Neural cell (in vitro differentiated cells): Measurements from ENCODE around the gene CD101. TPM values are rescaled to one million over a fixed set of nuclear protein-coding genes. Genes with fewer than 3 reads are reported as not detected.

ENCODE experiments used
- H2AFZ ChIP-seq: fragments of 200-600, 300-800 bp; sonication (generic), shearing (Covaris generic); 2 replicates; pipeline ENCODE4 v1.6.0; 2014; ENCODE audit warnings: low read depth, mild to moderate bottlenecking, antibody characterized with exemption, low read length, moderate library complexity
- H3F3A ChIP-seq: fragments of 200-600 bp; shearing (Covaris generic); 2 replicates; pipeline ENCODE4 v1.6.1; 2016; ENCODE audit warnings: mild to moderate bottlenecking, moderate library complexity, mixed read lengths, antibody characterized with exemption, low read length; ENCODE audit not compliant: insufficient read depth, poor library complexity, severe bottlenecking
- H3K27ac ChIP-seq: fragments of 200-600, 300-800 bp; sonication (generic), shearing (Covaris generic); 2 replicates; pipeline ENCODE4 v1.5.1; 2014; ENCODE audit warnings: mild to moderate bottlenecking, low read length, moderate library complexity
- H3K27me3 ChIP-seq: fragments of 300-800, 200-600 bp; sonication (generic), shearing (Covaris generic); 2 replicates; pipeline ENCODE4 v1.6.0; 2014; ENCODE audit warnings: mild to moderate bottlenecking, low read depth, low read length, moderate library complexity; ENCODE audit not compliant: insufficient read depth
- H3K36me3 ChIP-seq: fragments of 300-800, 200-600 bp; sonication (generic), shearing (Covaris generic); 2 replicates; pipeline ENCODE4 v1.5.1; 2014; ENCODE audit warnings: mild to moderate bottlenecking, antibody characterized with exemption, low read length, moderate library complexity; ENCODE audit not compliant: insufficient read depth
- H3K4me2 ChIP-seq: fragments of 300-800, 200-600 bp; sonication (generic), shearing (Covaris generic); 2 replicates; pipeline ENCODE4 v1.6.0; 2014; ENCODE audit warnings: mild to moderate bottlenecking, low read length
- H3K4me3 ChIP-seq: fragments of 300-800, 200-600 bp; sonication (generic), shearing (Covaris generic); 2 replicates; pipeline ENCODE4 v1.5.1; 2014; ENCODE audit warnings: mild to moderate bottlenecking, low read length, moderate library complexity
- H3K79me2 ChIP-seq: fragments of 200-600 bp; shearing (Covaris generic); replicated peaks from 2 replicates; pipeline ENCODE4 v1.6.0; 2014; ENCODE audit warnings: mild to moderate bottlenecking, low read length, moderate library complexity; ENCODE audit not compliant: insufficient read depth
- H3K9ac ChIP-seq: fragments of 300-800, 200-600 bp; sonication (generic), shearing (Covaris generic); 2 replicates; pipeline ENCODE4 v1.6.1; 2016; ENCODE audit warnings: mild to moderate bottlenecking, low read length, mixed read lengths
- H3K9me2 ChIP-seq: fragments of 200-600 bp; shearing (Covaris generic); 2 replicates; pipeline ENCODE4 v1.6.1; 2016; ENCODE audit warnings: mild to moderate bottlenecking, low read length, mixed read lengths; ENCODE audit not compliant: insufficient read depth
- H3K9me3 ChIP-seq: fragments of 200-600, 300-800 bp; sonication (generic), shearing (Covaris generic); 2 replicates; pipeline ENCODE4 v1.6.1; 2016; ENCODE audit warnings: mild to moderate bottlenecking, mixed run types, low read length, moderate library complexity, mixed read lengths
- H4K20me1 ChIP-seq: fragments of 200-600 bp; shearing (Covaris generic); 2 replicates; pipeline ENCODE4 v1.6.1; 2016; ENCODE audit warnings: mild to moderate bottlenecking, mixed run types; ENCODE audit not compliant: insufficient read depth
- EP300 ChIP-seq: fragments of 450-650 bp; conservative IDR thresholded peaks from 2 replicates; pipeline ENCODE4 v1.6.1; 2014; ENCODE audit warnings: antibody characterized with exemption, mild to moderate bottlenecking, moderate library complexity; ENCODE audit not compliant: poor library complexity, severe bottlenecking
- EZH2 ChIP-seq: fragments of 200-600, 300-800 bp; shearing (Covaris generic), sonication (generic); IDR thresholded peaks from 2 replicates; pipeline ENCODE4 v1.6.1; 2014; ENCODE audit warnings: antibody characterized with exemption, low read length, borderline replicate concordance, mild to moderate bottlenecking; ENCODE audit not compliant: insufficient read depth, poor library complexity, severe bottlenecking
- MXI1 ChIP-seq: fragments of 450-650 bp; conservative IDR thresholded peaks from 2 replicates; pipeline ENCODE4 v1.6.1; 2014; ENCODE audit warnings: antibody characterized with exemption, mild to moderate bottlenecking; ENCODE audit not compliant: poor library complexity, severe bottlenecking
- POLR2AphosphoS5 ChIP-seq: IDR thresholded peaks from 2 replicates; pipeline ENCODE4 v1.6.1; 2012
- RAD21 ChIP-seq: fragments of 450-650 bp; conservative IDR thresholded peaks from 2 replicates; pipeline ENCODE4 v1.6.1; 2014; ENCODE audit warnings: antibody characterized with exemption, mild to moderate bottlenecking, moderate library complexity
- SMC3 ChIP-seq: fragments of 450-650 bp; conservative IDR thresholded peaks from 2 replicates; pipeline ENCODE4 v1.6.1; 2014; ENCODE audit warnings: antibody characterized with exemption, mild to moderate bottlenecking, moderate library complexity; ENCODE audit not compliant: poor library complexity
- TAF1 ChIP-seq: IDR thresholded peaks from 2 replicates; pipeline ENCODE4 v1.6.1; 2012; ENCODE audit warnings: low read depth
- polyA plus RNA-seq: library from polyadenylated mRNA; depleted of rRNA; stranded (reverse); fragments of >200 nt; gene quantifications from 2 replicates; pipeline ENCODE4 v1.2.3, GENCODE V29; 2014
- TF ChIP-seq, protein P1 (sequence below): IDR thresholded peaks from 2 replicates; pipeline ENCODE4 v1.6.1; 2012; ENCODE audit warnings: borderline replicate concordance
- TF ChIP-seq, protein P2 (sequence below): fragments of 450-650 bp; IDR thresholded peaks from 2 replicates; pipeline ENCODE4 v1.5.1; 2014; ENCODE audit warnings: antibody characterized with exemption, mild to moderate bottlenecking, moderate library complexity; ENCODE audit not compliant: poor library complexity, severe bottlenecking

CD101 gene
- polyA plus RNA-seq, 1 donor from 2014 or later, result 1.4 TPM

DNA sequence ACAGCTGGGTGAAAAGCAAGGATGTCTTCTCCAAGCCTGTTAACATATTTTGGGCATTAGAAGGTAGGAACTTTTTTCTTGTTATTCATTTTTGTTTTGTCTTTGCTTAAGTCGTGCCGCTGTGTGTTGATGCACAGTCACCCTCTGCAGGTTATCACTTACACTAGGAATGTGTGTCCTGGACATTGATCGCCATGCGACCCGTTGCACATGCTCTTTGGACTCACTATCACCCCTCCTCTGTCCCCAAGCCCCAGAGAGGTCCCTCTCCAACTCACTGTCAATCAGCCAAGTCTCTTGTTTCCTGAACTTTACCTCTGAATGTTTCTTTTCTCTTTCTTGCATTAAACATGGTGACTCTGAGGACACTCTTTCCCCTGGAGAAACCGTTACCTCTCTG is 40.0 kb upstream of the CD101 start:
- no peaks in the 10 kb centered on the region for H3K79me2 ChIP-seq
- no peaks in the 10 kb centered on the region for H3K36me3 ChIP-seq
- H2AFZ ChIP-seq, result no peak overlapping the region
- no peaks in the 10 kb centered on the region for H4K20me1 ChIP-seq
- H3K27me3 ChIP-seq, result no peaks in the 10 kb centered on the region
- H3F3A ChIP-seq, result no peaks in the 10 kb centered on the region
- H3K4me2 ChIP-seq, result no peak overlapping the region
- no peaks in the 10 kb centered on the region for H3K9me3 ChIP-seq
- no peak overlapping the region for H3K4me3 ChIP-seq
- no peaks in the 10 kb centered on the region for H3K9me2 ChIP-seq
- TF ChIP-seq EP300 (no peak), SMC3 (no peak)
- H3K9ac ChIP-seq, result no peak overlapping the region
- no peak overlapping the region for H3K27ac ChIP-seq

DNA sequence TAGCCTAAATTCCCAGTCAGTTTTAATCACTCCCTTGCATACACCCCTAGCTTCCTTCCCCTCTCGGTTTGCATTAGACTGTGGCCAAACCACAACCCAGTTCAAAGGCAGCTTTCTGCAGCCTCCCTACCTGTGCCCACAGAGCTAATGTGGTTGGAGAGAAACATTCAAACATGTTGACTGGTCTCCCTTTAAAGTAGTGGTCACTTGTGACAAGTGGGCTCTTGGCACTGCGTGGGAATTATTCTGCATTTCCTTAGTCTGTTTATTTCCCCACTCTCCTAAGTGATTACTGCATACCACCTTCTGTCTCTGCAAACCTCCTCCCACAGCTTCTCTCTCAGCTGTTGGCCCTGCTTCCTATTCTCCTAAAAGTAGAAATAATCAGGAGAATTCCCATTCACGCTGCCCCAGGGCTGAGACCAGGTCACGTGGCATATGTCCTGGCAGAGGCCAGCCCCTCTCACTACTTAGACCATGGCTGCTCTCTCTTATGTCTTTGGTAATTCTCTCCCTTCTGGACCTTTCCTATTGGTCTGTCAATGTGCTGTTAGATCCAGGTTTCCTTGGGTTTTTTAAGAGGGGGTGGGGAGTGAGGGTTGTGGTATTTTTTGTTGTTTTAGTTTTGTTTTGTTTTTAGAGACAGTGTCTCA is 38.4 kb upstream of the CD101 start:
- TF ChIP-seq POLR2AphosphoS5 (no peak), MXI1 (no peak), TAF1 (no peak), SMC3 (no peak), RAD21 (no peak), EP300 (no peak), EZH2 (no peak)
- TF ChIP-seq, protein P1, sequence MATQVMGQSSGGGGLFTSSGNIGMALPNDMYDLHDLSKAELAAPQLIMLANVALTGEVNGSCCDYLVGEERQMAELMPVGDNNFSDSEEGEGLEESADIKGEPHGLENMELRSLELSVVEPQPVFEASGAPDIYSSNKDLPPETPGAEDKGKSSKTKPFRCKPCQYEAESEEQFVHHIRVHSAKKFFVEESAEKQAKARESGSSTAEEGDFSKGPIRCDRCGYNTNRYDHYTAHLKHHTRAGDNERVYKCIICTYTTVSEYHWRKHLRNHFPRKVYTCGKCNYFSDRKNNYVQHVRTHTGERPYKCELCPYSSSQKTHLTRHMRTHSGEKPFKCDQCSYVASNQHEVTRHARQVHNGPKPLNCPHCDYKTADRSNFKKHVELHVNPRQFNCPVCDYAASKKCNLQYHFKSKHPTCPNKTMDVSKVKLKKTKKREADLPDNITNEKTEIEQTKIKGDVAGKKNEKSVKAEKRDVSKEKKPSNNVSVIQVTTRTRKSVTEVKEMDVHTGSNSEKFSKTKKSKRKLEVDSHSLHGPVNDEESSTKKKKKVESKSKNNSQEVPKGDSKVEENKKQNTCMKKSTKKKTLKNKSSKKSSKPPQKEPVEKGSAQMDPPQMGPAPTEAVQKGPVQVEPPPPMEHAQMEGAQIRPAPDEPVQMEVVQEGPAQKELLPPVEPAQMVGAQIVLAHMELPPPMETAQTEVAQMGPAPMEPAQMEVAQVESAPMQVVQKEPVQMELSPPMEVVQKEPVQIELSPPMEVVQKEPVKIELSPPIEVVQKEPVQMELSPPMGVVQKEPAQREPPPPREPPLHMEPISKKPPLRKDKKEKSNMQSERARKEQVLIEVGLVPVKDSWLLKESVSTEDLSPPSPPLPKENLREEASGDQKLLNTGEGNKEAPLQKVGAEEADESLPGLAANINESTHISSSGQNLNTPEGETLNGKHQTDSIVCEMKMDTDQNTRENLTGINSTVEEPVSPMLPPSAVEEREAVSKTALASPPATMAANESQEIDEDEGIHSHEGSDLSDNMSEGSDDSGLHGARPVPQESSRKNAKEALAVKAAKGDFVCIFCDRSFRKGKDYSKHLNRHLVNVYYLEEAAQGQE, result no peak
- TF ChIP-seq, protein P2, sequence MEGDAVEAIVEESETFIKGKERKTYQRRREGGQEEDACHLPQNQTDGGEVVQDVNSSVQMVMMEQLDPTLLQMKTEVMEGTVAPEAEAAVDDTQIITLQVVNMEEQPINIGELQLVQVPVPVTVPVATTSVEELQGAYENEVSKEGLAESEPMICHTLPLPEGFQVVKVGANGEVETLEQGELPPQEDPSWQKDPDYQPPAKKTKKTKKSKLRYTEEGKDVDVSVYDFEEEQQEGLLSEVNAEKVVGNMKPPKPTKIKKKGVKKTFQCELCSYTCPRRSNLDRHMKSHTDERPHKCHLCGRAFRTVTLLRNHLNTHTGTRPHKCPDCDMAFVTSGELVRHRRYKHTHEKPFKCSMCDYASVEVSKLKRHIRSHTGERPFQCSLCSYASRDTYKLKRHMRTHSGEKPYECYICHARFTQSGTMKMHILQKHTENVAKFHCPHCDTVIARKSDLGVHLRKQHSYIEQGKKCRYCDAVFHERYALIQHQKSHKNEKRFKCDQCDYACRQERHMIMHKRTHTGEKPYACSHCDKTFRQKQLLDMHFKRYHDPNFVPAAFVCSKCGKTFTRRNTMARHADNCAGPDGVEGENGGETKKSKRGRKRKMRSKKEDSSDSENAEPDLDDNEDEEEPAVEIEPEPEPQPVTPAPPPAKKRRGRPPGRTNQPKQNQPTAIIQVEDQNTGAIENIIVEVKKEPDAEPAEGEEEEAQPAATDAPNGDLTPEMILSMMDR, result no peak

More for the DNA sequence above, 38.4 kb upstream of the CD101 start:
- no peak overlapping the region for H3K27ac ChIP-seq
- H3K9ac ChIP-seq, result no peak overlapping the region
- no peak overlapping the region for H3K4me2 ChIP-seq
- no peaks in the 10 kb centered on the region for H3K9me2 ChIP-seq
- H3K27me3 ChIP-seq, result no peaks in the 10 kb centered on the region
- H3K79me2 ChIP-seq, result no peaks in the 10 kb centered on the region
- H3K4me3 ChIP-seq, result no peak overlapping the region
- H3K9me3 ChIP-seq, result no peaks in the 10 kb centered on the region
- H2AFZ ChIP-seq, result no peak overlapping the region
- H3K36me3 ChIP-seq, result no peaks in the 10 kb centered on the region
- H3F3A ChIP-seq, result no peaks in the 10 kb centered on the region
- no peaks in the 10 kb centered on the region for H4K20me1 ChIP-seq
